CD8-positive, alpha-beta memory T cell (primary cell): ENCODE data around the gene HOXD3. TPM values are rescaled to one million over a fixed set of nuclear protein-coding genes. Genes with fewer than 3 reads are reported as not detected.
A peak's percentile ranks its signal among the peaks of the same experiment; 100 is the strongest.

ENCODE experiments used
- CTCF ChIA-PET: fragments of 350-600 bp; sonication (Branson Sonifier 250); formaldehyde crosslinking; loops from one replicate; lab custom pipeline; 2021; ENCODE audit warnings: antibody characterized with exemption; lab: Charles Lee
- POLR2A ChIA-PET: fragments of 350-600 bp; sonication (Branson Sonifier 250); formaldehyde crosslinking; loops from one replicate; lab custom pipeline; 2021; ENCODE audit warnings: antibody characterized with exemption; lab: Charles Lee
- DNase-seq, 5 donors: peaks; one replicate each; pipeline versions ENCODE4 v3.0.0 to v3.0.0-alpha.2; 2020 to 2022; ENCODE audit warnings: mixed read lengths in 1 of 5
- H3K27ac ChIP-seq: one replicate; pipeline ENCODE4 v1.7.0; 2013; ENCODE audit warnings: low read depth, mild to moderate bottlenecking, low read length, moderate library complexity
- H3K27me3 ChIP-seq: 2 replicates; pipeline ENCODE4 v1.7.0; 2013; ENCODE audit warnings: low read length, mild to moderate bottlenecking; ENCODE audit not compliant: insufficient read depth, poor library complexity, severe bottlenecking
- H3K36me3 ChIP-seq: 2 replicates; pipeline ENCODE4 v1.7.0; 2013; ENCODE audit warnings: mild to moderate bottlenecking, low read length, moderate library complexity; ENCODE audit not compliant: insufficient read depth
- H3K4me1 ChIP-seq: 2 replicates; pipeline ENCODE4 v1.7.0; 2013; ENCODE audit warnings: mild to moderate bottlenecking, low read length, moderate library complexity; ENCODE audit not compliant: insufficient read depth
- H3K4me3 ChIP-seq: 2 replicates; pipeline ENCODE4 v1.7.0; 2013; ENCODE audit warnings: mild to moderate bottlenecking, low read length
- H3K9me3 ChIP-seq: 2 replicates; pipeline ENCODE4 v1.7.0; 2013; ENCODE audit warnings: mild to moderate bottlenecking, low read length
- H3K27ac Mint-ChIP-seq, 8 donors: one replicate each; pipeline ENCODE4 v1.8.0; 2020 to 2021; ENCODE audit warnings: mixed read lengths in 8 of 8, mild to moderate bottlenecking in 6 of 8, inconsistent platforms in 3 of 8, moderate library complexity in 3 of 8
- H3K27me3 Mint-ChIP-seq, 2 donors: one replicate each; pipeline ENCODE4 v1.8.0; 2020 to 2021; ENCODE audit warnings: mixed read lengths in 2 of 2, mild to moderate bottlenecking in 1 of 2, moderate library complexity in 1 of 2
- H3K36me3 Mint-ChIP-seq, 3 donors: one replicate each; pipeline ENCODE4 v1.8.0; 2020 to 2021; ENCODE audit warnings: mixed read lengths in 3 of 3, inconsistent platforms in 1 of 3, mild to moderate bottlenecking in 1 of 3
- H3K4me1 Mint-ChIP-seq, 3 donors: one replicate each; pipeline ENCODE4 v1.8.0; 2020 to 2021; ENCODE audit warnings: mixed read lengths in 3 of 3, inconsistent platforms in 1 of 3, mild to moderate bottlenecking in 1 of 3
- H3K4me3 Mint-ChIP-seq, 7 donors: one replicate each; pipeline ENCODE4 v1.8.0; 2020 to 2021; ENCODE audit warnings: mixed read lengths in 7 of 7, mild to moderate bottlenecking in 6 of 7, moderate library complexity in 4 of 7, inconsistent platforms in 2 of 7
- H3K9me3 Mint-ChIP-seq, 5 donors: one replicate each; pipeline ENCODE4 v1.8.0; 2020 to 2022; ENCODE audit warnings: mixed read lengths in 5 of 5, mild to moderate bottlenecking in 3 of 5, moderate library complexity in 2 of 5, inconsistent platforms in 1 of 5
- polyA plus RNA-seq: library from polyadenylated mRNA; unstranded; fragments of 300-500 nt; fragmentation: Illumina TruSeq; gene quantifications from one replicate; pipeline ENCODE4 v1.2.3, GENCODE V29; 2021
- total RNA-seq, 2 experiments: library from RNA; stranded (reverse); gene quantifications; one replicate each; pipeline ENCODE4 v1.2.3, GENCODE V29; 2021

HOXD3 gene
- total and polyA plus RNA-seq, 3 experiments from 2014 or later: not detected

- Histone ChIP-seq H3K4me3 (no peak overlapping the region), H3K27me3 (peaks cover 67% of the 10 kb centered on the region), H3K36me3 (no peaks in the 10 kb centered on the region), H3K27ac (no peak overlapping the region), H3K4me1 (peaks cover 5% of the 10 kb centered on the region), H3K9me3 (no peaks in the 10 kb centered on the region)
- H3K36me3 Mint-ChIP-seq: no peaks in the 10 kb centered on the region
- H3K9me3 Mint-ChIP-seq: peaks cover 0 to 6% (median under 1%) of the 10 kb centered on the region in 5 donors
- POLR2A ChIA-PET: no interaction called here
- peak overlapping the region in 3 of 8 donors; percentile 5 to 77 (median 17) for H3K27ac Mint-ChIP-seq
- peak overlapping the region in 5 of 7 donors; percentile 21 to 64 (median 50) for H3K4me3 Mint-ChIP-seq
- no peak for DNase-seq
- CTCF ChIA-PET: no interaction called here
- H3K4me1 Mint-ChIP-seq: peaks cover 7 to 15% (median 10%) of the 10 kb centered on the region in 3 donors
- peaks cover 72 to 87% of the 10 kb centered on the region in 2 donors for H3K27me3 Mint-ChIP-seq
These were observed 1.1 kb downstream of the HOXD3 start for GRCh38 chr2:176158186-176158591.

- POLR2A ChIA-PET: no interaction called here
- Mint-ChIP-seq H3K27me3 (peaks cover 74 to 87% of the 10 kb centered on the region in 2 donors), H3K27ac (peak overlapping the region in 1 of 8 donors; percentile 34), H3K4me1 (peaks cover 8 to 17% (median 16%) of the 10 kb centered on the region in 3 donors), H3K36me3 (no peaks in the 10 kb centered on the region), H3K9me3 (peaks cover 0 to 11% (median 2%) of the 10 kb centered on the region in 5 donors), H3K4me3 (peak overlapping the region in 4 of 7 donors; percentile 5 to 25 (median 12))
- peaks cover 75% of the 10 kb centered on the region for H3K27me3 ChIP-seq
- no peaks in the 10 kb centered on the region for H3K9me3 ChIP-seq
- no peak for DNase-seq
- H3K27ac ChIP-seq: no peak overlapping the region
- no peak overlapping the region for H3K4me3 ChIP-seq
- CTCF ChIA-PET: no interaction called here
- H3K36me3 ChIP-seq: no peaks in the 10 kb centered on the region
- H3K4me1 ChIP-seq: peaks cover 5% of the 10 kb centered on the region
These were observed 2.0 kb downstream of the HOXD3 start for GRCh38 chr2:176158855-176159662.

- CTCF ChIA-PET: no interaction called here
- no peaks in the 10 kb centered on the region for H3K9me3 ChIP-seq
- no peak overlapping the region for H3K4me3 ChIP-seq
These were observed 2.6 kb downstream of the HOXD3 start for GRCh38 chr2:176159663-176160250.

GRCh38 chr2:176160251-176160985, 3.3 kb downstream of the HOXD3 start:
- H3K27me3 ChIP-seq: peaks cover 84% of the 10 kb centered on the region
- H3K4me1 Mint-ChIP-seq: peaks cover 11 to 21% (median 20%) of the 10 kb centered on the region in 3 donors
- H3K36me3 Mint-ChIP-seq: no peaks in the 10 kb centered on the region
- ChIA-PET CTCF (no interaction called here), POLR2A (no interaction called here)
- H3K36me3 ChIP-seq: no peaks in the 10 kb centered on the region
- H3K27me3 Mint-ChIP-seq: peaks cover 75 to 87% of the 10 kb centered on the region in 2 donors
- no peak for DNase-seq
- H3K27ac ChIP-seq: no peak overlapping the region
- H3K4me3 ChIP-seq: no peak overlapping the region
- H3K4me3 Mint-ChIP-seq: no peak overlapping the region
- H3K4me1 ChIP-seq: peaks cover 5% of the 10 kb centered on the region
- H3K9me3 Mint-ChIP-seq: peaks cover 0 to 14% (median 5%) of the 10 kb centered on the region in 5 donors
- no peak overlapping the region for H3K27ac Mint-ChIP-seq
- H3K9me3 ChIP-seq: no peaks in the 10 kb centered on the region

More at GRCh38 chr2:176159663-176160250, 2.6 kb downstream of the HOXD3 start:
- H3K4me3 Mint-ChIP-seq: peak overlapping the region in 3 of 7 donors; percentile 8 to 25 (median 15)
- H3K27me3 Mint-ChIP-seq: peaks cover 74 to 87% of the 10 kb centered on the region in 2 donors
- POLR2A ChIA-PET: no interaction called here
- H3K36me3 Mint-ChIP-seq: no peaks in the 10 kb centered on the region
- H3K27ac ChIP-seq: no peak overlapping the region
- peaks cover 82% of the 10 kb centered on the region for H3K27me3 ChIP-seq
- H3K4me1 ChIP-seq: peaks cover 5% of the 10 kb centered on the region
- H3K36me3 ChIP-seq: no peaks in the 10 kb centered on the region
- no peak for DNase-seq
- peaks cover 0 to 14% (median 5%) of the 10 kb centered on the region in 5 donors for H3K9me3 Mint-ChIP-seq
- no peak overlapping the region for H3K27ac Mint-ChIP-seq
- peaks cover 11 to 21% (median 20%) of the 10 kb centered on the region in 3 donors for H3K4me1 Mint-ChIP-seq

DNA sequence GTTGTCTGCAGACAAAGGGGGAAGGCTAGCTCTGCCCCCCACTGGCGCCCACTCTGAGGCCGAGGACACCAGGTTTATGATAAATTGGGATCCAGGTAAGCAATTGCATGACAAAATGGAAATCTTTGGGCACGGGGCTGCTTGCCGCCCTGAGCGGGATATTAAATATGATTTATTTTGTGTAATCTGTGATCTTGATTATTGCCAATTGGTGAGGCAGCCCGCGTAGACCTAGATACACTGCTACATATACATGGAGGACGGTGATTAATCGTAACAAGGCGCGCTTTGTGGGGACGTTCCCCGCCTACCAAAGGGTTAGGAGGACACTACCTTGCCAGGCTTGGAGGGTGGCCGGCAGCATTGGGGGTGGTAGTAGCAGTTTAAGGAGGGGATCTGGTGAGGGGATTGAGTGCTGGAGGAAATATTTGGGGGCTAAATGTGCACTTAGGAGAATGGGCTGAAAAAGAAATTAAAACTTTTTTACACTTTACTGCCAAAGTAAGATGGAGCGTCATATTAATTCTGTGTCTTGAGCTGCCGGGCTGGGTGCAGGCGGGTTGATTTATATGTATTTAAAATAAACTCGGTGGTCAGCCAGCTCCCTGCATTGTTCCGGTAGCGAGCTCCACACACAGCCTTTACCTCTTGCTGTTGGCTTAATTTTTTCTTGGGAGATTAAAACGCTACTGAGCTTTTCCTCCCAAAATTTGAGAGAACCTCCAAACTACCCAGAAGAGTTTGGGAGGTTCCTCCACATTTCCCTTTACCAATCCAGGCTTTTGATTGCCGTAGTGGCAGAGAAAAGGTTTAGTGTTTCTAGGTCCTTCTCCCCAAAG, 4.1 kb downstream of the HOXD3 start:
- no peaks in the 10 kb centered on the region for H3K36me3 Mint-ChIP-seq
- Histone ChIP-seq H3K27ac (no peak overlapping the region), H3K9me3 (no peaks in the 10 kb centered on the region), H3K4me3 (no peak overlapping the region), H3K27me3 (peaks cover 84% of the 10 kb centered on the region), H3K4me1 (peaks cover 5% of the 10 kb centered on the region), H3K36me3 (no peaks in the 10 kb centered on the region)
- no peak for DNase-seq
- peak overlapping the region in 1 of 7 donors; percentile 6 for H3K4me3 Mint-ChIP-seq
- CTCF ChIA-PET: interaction anchor here (1.2 kb wide), 1 partner anchor 17 kb away, joined by 3 read pairs; no protein-coding TSS in a partner anchor
- H3K27ac Mint-ChIP-seq: peak overlapping the region in 1 of 8 donors; percentile 1
- H3K4me1 Mint-ChIP-seq: peaks cover 11 to 21% (median 20%) of the 10 kb centered on the region in 3 donors
- H3K9me3 Mint-ChIP-seq: peaks cover 0 to 14% (median 5%) of the 10 kb centered on the region in 5 donors
- POLR2A ChIA-PET: no interaction called here
- H3K27me3 Mint-ChIP-seq: peaks cover 76 to 87% of the 10 kb centered on the region in 2 donors

- Histone ChIP-seq H3K36me3 (no peaks in the 10 kb centered on the region), H3K4me1 (peaks cover 5% of the 10 kb centered on the region), H3K27ac (no peak overlapping the region), H3K27me3 (peaks cover 85% of the 10 kb centered on the region), H3K4me3 (no peak overlapping the region), H3K9me3 (no peaks in the 10 kb centered on the region)
- no peak overlapping the region for H3K27ac Mint-ChIP-seq
- ChIA-PET POLR2A (no interaction called here), CTCF (interaction anchor here (1.0 to 1.2 kb wide), 3 partner anchors 9 to 293 kb away, joined by 3 read pairs; no protein-coding TSS in a partner anchor)
- H3K36me3 Mint-ChIP-seq: no peaks in the 10 kb centered on the region
- peaks cover 0 to 16% (median 5%) of the 10 kb centered on the region in 5 donors for H3K9me3 Mint-ChIP-seq
- H3K27me3 Mint-ChIP-seq: peaks cover 76 to 88% of the 10 kb centered on the region in 2 donors
- peak overlapping the region in 1 of 7 donors; percentile 6 for H3K4me3 Mint-ChIP-seq
- H3K4me1 Mint-ChIP-seq: peaks cover 11 to 21% (median 20%) of the 10 kb centered on the region in 3 donors
- no peak for DNase-seq
These were observed 4.9 kb downstream of the HOXD3 start for GRCh38 chr2:176161825-176162626.
